ENCODE measurements around the gene P2RY13.

The P2RY13 gene

DNA sequence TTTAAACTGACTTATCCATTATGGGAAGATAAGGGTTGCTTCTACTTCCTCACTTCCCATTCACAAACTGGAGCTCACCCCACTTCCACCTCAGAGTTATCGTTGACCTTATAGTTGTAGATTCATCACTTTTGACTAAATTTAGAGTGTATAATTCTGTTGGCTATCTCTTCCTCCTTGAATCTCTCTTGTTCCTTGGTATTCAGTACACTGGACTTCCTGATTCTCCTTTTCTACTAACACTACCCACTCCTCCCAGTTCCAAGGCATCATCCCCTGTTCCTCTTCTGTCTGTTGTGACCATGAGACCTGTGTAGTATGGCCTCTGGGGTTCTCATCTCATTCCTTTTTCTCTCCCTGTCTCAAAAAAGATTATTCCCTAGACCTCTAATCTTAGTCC, 6.8 kb downstream of the P2RY13 start:
- H3K27me3 ChIP-seq (ENCODE audit: insufficient read depth, low read depth): no peaks in the 10 kb centered on the region
- no peak overlapping the region for H3K9ac ChIP-seq
- TF ChIP-seq, protein P1, sequence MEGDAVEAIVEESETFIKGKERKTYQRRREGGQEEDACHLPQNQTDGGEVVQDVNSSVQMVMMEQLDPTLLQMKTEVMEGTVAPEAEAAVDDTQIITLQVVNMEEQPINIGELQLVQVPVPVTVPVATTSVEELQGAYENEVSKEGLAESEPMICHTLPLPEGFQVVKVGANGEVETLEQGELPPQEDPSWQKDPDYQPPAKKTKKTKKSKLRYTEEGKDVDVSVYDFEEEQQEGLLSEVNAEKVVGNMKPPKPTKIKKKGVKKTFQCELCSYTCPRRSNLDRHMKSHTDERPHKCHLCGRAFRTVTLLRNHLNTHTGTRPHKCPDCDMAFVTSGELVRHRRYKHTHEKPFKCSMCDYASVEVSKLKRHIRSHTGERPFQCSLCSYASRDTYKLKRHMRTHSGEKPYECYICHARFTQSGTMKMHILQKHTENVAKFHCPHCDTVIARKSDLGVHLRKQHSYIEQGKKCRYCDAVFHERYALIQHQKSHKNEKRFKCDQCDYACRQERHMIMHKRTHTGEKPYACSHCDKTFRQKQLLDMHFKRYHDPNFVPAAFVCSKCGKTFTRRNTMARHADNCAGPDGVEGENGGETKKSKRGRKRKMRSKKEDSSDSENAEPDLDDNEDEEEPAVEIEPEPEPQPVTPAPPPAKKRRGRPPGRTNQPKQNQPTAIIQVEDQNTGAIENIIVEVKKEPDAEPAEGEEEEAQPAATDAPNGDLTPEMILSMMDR (conservative IDR thresholded peaks at IDR 0.05; ENCODE audit: low read depth, low read length): no peak
- no peak overlapping the region for H3K27ac ChIP-seq
- no peak overlapping the region for H3K4me3 ChIP-seq (IDR thresholded peaks at IDR 0.05; ENCODE audit: insufficient read depth, low read depth, low read length)
- H3K4me1 ChIP-seq (ENCODE audit: low read depth, poor library complexity, severe bottlenecking): peaks cover 2% of the 10 kb centered on the region
- no peaks in the 10 kb centered on the region for H4K20me1 ChIP-seq (ENCODE audit: insufficient read depth)
- H2AFZ ChIP-seq (ENCODE audit: low read depth): no peak overlapping the region
- H3K4me2 ChIP-seq: no peak overlapping the region
- H3K79me2 ChIP-seq (ENCODE audit: insufficient read depth, low read depth): no peaks in the 10 kb centered on the region
- H3K36me3 ChIP-seq (ENCODE audit: insufficient read depth): no peaks in the 10 kb centered on the region

DNA sequence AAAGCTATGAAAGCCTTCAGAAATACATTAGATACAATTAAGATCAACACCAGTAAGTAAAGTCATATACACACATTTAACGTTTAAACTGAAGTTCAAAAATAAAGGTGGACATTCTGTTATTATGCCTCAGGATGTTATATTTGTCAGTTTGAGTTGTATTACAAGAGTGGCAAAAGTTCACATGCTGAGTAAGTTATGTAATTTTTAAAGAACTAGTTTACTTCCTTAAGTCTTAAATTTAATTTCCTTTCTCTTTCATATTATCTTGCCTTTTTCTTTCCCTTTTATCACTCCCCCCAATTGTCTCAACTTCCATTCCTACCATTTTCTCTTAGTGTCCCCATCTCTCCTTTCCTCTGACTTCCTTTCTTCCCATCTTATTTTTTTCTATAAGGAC, 7.8 kb downstream of the P2RY13 start:
- no peak overlapping the region for H3K27ac ChIP-seq
- no peak overlapping the region for H2AFZ ChIP-seq (ENCODE audit: low read depth)
- H3K36me3 ChIP-seq (ENCODE audit: insufficient read depth): no peaks in the 10 kb centered on the region
- H4K20me1 ChIP-seq (ENCODE audit: insufficient read depth): no peaks in the 10 kb centered on the region
- no peaks in the 10 kb centered on the region for H3K27me3 ChIP-seq (ENCODE audit: insufficient read depth, low read depth)
- no peak overlapping the region for H3K4me3 ChIP-seq (IDR thresholded peaks at IDR 0.05; ENCODE audit: insufficient read depth, low read depth, low read length)
- H3K4me2 ChIP-seq: no peak overlapping the region
- peaks cover 12% of the 10 kb centered on the region for H3K4me1 ChIP-seq (ENCODE audit: low read depth, poor library complexity, severe bottlenecking)
- no peak overlapping the region for H3K9ac ChIP-seq
- no peaks in the 10 kb centered on the region for H3K79me2 ChIP-seq (ENCODE audit: insufficient read depth, low read depth)
- TF ChIP-seq, protein P1 (conservative IDR thresholded peaks at IDR 0.05; ENCODE audit: low read depth, low read length): no peak

DNA sequence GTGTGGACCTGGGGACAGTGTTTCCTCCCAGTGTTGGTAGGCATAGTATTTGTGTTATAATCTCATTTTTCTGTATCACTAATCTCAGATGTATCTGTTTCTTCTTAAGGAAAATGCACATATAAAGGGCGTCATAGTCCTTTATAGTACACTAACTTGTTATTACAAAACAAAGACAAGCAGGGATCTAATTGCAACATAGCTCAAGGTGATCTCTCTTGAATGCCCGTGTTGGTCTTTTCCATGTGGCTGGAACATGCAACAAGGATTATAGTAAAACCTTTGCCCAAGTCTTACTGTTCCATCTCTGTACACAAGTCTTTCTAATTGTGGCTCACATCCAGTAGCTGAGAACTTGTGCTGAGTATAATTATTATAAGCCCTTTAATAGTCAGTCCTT, 9.2 kb downstream of the P2RY13 start:
- Histone ChIP-seq H3K27me3 (ENCODE audit: insufficient read depth, low read depth) (no peaks in the 10 kb centered on the region), H3K4me1 (ENCODE audit: low read depth, poor library complexity, severe bottlenecking) (peaks cover 24% of the 10 kb centered on the region), H3K79me2 (ENCODE audit: insufficient read depth, low read depth) (no peaks in the 10 kb centered on the region), H3K27ac (no peak overlapping the region), H3K4me2 (no peak overlapping the region), H4K20me1 (ENCODE audit: insufficient read depth) (no peaks in the 10 kb centered on the region), H3K36me3 (ENCODE audit: insufficient read depth) (no peaks in the 10 kb centered on the region), H2AFZ (ENCODE audit: low read depth) (no peak overlapping the region), H3K9ac (no peak overlapping the region), H3K4me3 (IDR thresholded peaks at IDR 0.05; ENCODE audit: insufficient read depth, low read depth, low read length) (no peak overlapping the region)
- TF ChIP-seq, protein P1 (conservative IDR thresholded peaks at IDR 0.05; ENCODE audit: low read depth, low read length): no peak

DNA sequence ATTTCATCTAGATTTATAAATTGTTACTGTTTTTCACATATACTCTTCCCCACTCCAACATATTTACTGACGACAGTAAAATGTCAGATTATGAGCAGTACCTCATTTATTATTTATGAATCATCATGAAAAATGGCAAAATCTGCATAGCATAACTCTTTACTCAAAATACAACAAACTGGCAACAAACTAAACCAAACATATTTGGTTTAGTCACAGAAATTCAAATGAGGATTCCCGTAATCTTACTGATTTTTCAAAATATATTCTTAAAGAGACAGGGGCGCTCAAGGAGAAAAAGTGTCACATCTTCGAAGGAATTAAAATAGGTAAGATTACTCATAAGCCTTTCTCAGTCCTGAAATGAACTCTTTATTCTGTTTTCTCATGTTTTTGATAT, 9.7 kb downstream of the P2RY13 start:
- H3K9ac ChIP-seq: no peak overlapping the region
- H4K20me1 ChIP-seq (ENCODE audit: insufficient read depth): no peaks in the 10 kb centered on the region
- H3K36me3 ChIP-seq (ENCODE audit: insufficient read depth): no peaks in the 10 kb centered on the region
- no peak overlapping the region for H2AFZ ChIP-seq (ENCODE audit: low read depth)
- H3K79me2 ChIP-seq (ENCODE audit: insufficient read depth, low read depth): no peaks in the 10 kb centered on the region
- H3K27me3 ChIP-seq (ENCODE audit: insufficient read depth, low read depth): no peaks in the 10 kb centered on the region
- no peak overlapping the region for H3K4me2 ChIP-seq
- no peak overlapping the region for H3K4me3 ChIP-seq (IDR thresholded peaks at IDR 0.05; ENCODE audit: insufficient read depth, low read depth, low read length)
- H3K4me1 ChIP-seq (ENCODE audit: low read depth, poor library complexity, severe bottlenecking): peaks cover 25% of the 10 kb centered on the region
- H3K27ac ChIP-seq: no peak overlapping the region
- TF ChIP-seq, protein P1 (conservative IDR thresholded peaks at IDR 0.05; ENCODE audit: low read depth, low read length): no peak

All from KMS-11 (cell line).